Measurements from ENCODE around the gene ADORA3. TPM values are rescaled to one million over a fixed set of nuclear protein-coding genes. Genes with fewer than 3 reads are reported as not detected.
A peak's percentile ranks its signal among the peaks of the same experiment; 100 is the strongest.

Gene ADORA3
- total RNA-seq, 2 experiments from 2014 or later = not detected

- Mint-ChIP-seq H3K4me1 (peaks cover 1% of the 10 kb centered on the region), H3K36me3 (peaks cover 23% of the 10 kb centered on the region), H3K27ac (no peak overlapping the region), H3K27me3 (no peaks in the 10 kb centered on the region), H3K9me3 (ENCODE audit: low read depth) (no peaks in the 10 kb centered on the region), H3K4me3 (no peak overlapping the region)
- CTCF ChIA-PET = interaction anchor here (0.7 to 0.9 kb wide), 2 partner anchors 12 to 588 kb away, joined by 3 read pairs; no protein-coding TSS in a partner anchor
- no peak for DNase-seq
- ATAC-seq = no peak
Observed at GRCh38 chr1:111465754-111466153, 37.7 kb downstream of the ADORA3 start.

GRCh38 chr1:111463029-111463683 is 40.3 kb downstream of the ADORA3 start:
- H3K4me1 Mint-ChIP-seq = peaks cover 3% of the 10 kb centered on the region
- no peak for DNase-seq
- H3K9me3 Mint-ChIP-seq (ENCODE audit: low read depth) = no peaks in the 10 kb centered on the region
- no peak for ATAC-seq
- H3K36me3 Mint-ChIP-seq = peaks cover 39% of the 10 kb centered on the region
- H3K4me3 Mint-ChIP-seq = no peak overlapping the region
- no peaks in the 10 kb centered on the region for H3K27me3 Mint-ChIP-seq
- no peak overlapping the region for H3K27ac Mint-ChIP-seq
- CTCF ChIA-PET = interaction anchor here (1.0 to 2.0 kb wide), 4 partner anchors 9 to 46 kb away, joined by 3 to 5 read pairs (median 4); no protein-coding TSS in a partner anchor

DNA sequence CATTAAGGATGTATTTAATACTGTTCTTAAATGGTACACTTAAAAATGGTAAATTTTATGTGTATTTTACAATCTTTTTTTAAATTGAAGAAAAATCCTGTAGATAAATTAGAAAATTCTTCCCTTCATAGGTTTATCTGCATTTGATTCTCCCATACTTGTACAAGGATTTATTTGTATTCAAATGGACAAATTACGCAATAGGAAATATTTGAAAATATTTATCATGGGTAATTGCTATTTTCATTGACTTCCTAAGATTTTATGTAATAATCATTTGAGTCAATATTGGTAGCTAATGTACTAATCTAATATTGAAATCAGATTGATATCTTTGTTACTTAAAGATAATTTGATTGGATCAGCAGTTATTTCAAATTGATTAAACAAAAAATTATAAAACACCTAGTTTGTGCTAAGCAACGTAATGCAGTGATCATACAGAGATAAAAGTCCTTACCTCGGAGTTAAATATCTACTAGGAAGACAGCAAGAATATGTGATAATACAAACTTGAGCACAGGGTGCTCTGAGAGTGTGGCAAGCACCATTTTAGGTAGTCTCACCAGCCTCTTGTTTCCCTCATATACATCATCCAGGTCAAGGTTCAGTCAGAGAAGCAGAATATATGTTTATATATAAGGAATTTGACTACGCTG is 40.9 kb downstream of the ADORA3 start:
- no peak for DNase-seq
- H3K4me1 Mint-ChIP-seq = peaks cover 3% of the 10 kb centered on the region

DNA sequence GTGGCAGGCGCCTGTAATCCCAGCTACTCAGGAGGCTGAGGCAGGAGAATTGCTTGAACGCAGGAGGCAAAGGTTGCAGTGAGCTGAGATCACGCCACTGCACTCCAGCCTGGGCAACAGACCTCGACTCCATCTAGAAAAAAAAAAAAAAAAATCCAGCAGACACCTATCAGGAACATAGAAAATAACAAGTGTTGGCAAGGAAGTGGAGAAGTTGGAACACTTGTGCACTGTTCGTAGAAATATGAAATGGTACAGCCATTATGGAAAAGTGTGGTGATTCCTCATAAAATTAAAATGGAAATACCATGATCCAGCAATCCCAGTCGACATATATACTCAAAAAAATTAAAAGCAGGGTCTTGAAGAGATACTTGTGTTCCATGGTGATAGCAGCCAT is 41.7 kb downstream of the ADORA3 start:
- Mint-ChIP-seq H3K4me3 (no peak overlapping the region), H3K27me3 (no peaks in the 10 kb centered on the region), H3K27ac (no peak overlapping the region), H3K4me1 (peaks cover 7% of the 10 kb centered on the region), H3K36me3 (peaks cover 49% of the 10 kb centered on the region), H3K9me3 (ENCODE audit: low read depth) (no peaks in the 10 kb centered on the region)
- no peak for ATAC-seq
- CTCF ChIA-PET = interaction anchor here (2.0 kb wide), 1 partner anchor 47 kb away, joined by 5 read pairs; no protein-coding TSS in a partner anchor
- DNase-seq = no peak

More for the DNA sequence above, 40.9 kb downstream of the ADORA3 start:
- CTCF ChIA-PET = interaction anchor here (1.0 to 2.0 kb wide), 4 partner anchors 9 to 47 kb away, joined by 3 to 5 read pairs (median 4); no protein-coding TSS in a partner anchor
- Mint-ChIP-seq H3K36me3 (peaks cover 45% of the 10 kb centered on the region), H3K27ac (no peak overlapping the region), H3K9me3 (ENCODE audit: low read depth) (no peaks in the 10 kb centered on the region), H3K4me3 (no peak overlapping the region), H3K27me3 (no peaks in the 10 kb centered on the region)
- ATAC-seq = no peak

- ATAC-seq = no peak
- Mint-ChIP-seq H3K36me3 (peaks cover 67% of the 10 kb centered on the region), H3K4me3 (peak overlapping the region; percentile 24), H3K4me1 (peaks cover 58% of the 10 kb centered on the region), H3K27me3 (no peaks in the 10 kb centered on the region), H3K27ac (peak overlapping the region; percentile 83), H3K9me3 (ENCODE audit: low read depth) (no peaks in the 10 kb centered on the region)
- CTCF ChIA-PET = interaction anchor here (1.1 kb wide), 1 partner anchor 52 kb away, joined by 4 read pairs; no protein-coding TSS in a partner anchor
- DNase-seq = no peak
Observed at GRCh38 chr1:111455642-111456031, 47.8 kb downstream of the ADORA3 start.

GRCh38 chr1:111454859-111455641 is 48.4 kb downstream of the ADORA3 start:
- DNase-seq (no peak), ATAC-seq (peak; percentile 70)
- Mint-ChIP-seq H3K9me3 (ENCODE audit: low read depth) (no peaks in the 10 kb centered on the region), H3K4me3 (peak overlapping the region; percentile 46), H3K4me1 (peaks cover 64% of the 10 kb centered on the region), H3K27ac (peak overlapping the region; percentile 83), H3K27me3 (no peaks in the 10 kb centered on the region), H3K36me3 (peaks cover 65% of the 10 kb centered on the region)
- CTCF ChIA-PET = no interaction called here

- CTCF ChIA-PET = interaction anchor here (1.0 to 4.5 kb wide), 7 partner anchors 12 to 301 kb away, joined by 3 to 16 read pairs (median 4); no protein-coding TSS in a partner anchor
- Mint-ChIP-seq H3K9me3 (ENCODE audit: low read depth) (no peaks in the 10 kb centered on the region), H3K4me1 (peaks cover 69% of the 10 kb centered on the region), H3K4me3 (no peak overlapping the region), H3K27ac (no peak overlapping the region), H3K27me3 (no peaks in the 10 kb centered on the region), H3K36me3 (peaks cover 63% of the 10 kb centered on the region)
- DNase-seq (no peak), ATAC-seq (no peak)
Observed at GRCh38 chr1:111453706-111454105, 49.7 kb downstream of the ADORA3 start.

- DNase-seq (no peak), ATAC-seq (no peak)
- H3K27ac Mint-ChIP-seq = no peak overlapping the region
- H3K27me3 Mint-ChIP-seq = no peaks in the 10 kb centered on the region
- peaks cover 74% of the 10 kb centered on the region for H3K4me1 Mint-ChIP-seq
- H3K36me3 Mint-ChIP-seq = peaks cover 52% of the 10 kb centered on the region
- H3K4me3 Mint-ChIP-seq = no peak overlapping the region
- CTCF ChIA-PET = interaction anchor here (1.1 to 4.5 kb wide), 7 partner anchors 10 to 316 kb away, joined by 3 to 16 read pairs (median 3); no protein-coding TSS in a partner anchor
- no peaks in the 10 kb centered on the region for H3K9me3 Mint-ChIP-seq (ENCODE audit: low read depth)
Observed at GRCh38 chr1:111452581-111452980, 50.9 kb downstream of the ADORA3 start.

DNA sequence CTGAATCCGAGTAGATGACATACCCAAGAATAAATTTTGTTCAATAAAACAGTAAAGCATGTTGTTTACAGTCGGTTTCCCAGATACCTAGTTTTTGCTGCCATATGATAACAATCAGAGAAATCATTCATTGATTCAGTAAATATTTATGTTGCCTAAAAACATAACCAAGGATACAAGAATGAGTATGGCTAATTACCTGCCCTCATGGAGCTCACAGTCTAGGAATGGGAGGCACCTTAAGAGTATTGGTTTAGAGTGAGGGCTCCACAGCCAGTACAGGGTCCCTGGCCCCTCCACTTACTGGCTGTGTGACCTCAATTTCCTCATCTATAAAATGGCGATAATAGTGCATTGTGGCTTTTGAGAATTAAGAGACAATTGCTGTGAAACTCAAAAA is 53.2 kb downstream of the ADORA3 start:
- no peaks in the 10 kb centered on the region for H3K9me3 Mint-ChIP-seq (ENCODE audit: low read depth)
- H3K4me1 Mint-ChIP-seq = peaks cover 78% of the 10 kb centered on the region
- no peaks in the 10 kb centered on the region for H3K27me3 Mint-ChIP-seq
- H3K27ac Mint-ChIP-seq = peak overlapping the region; percentile 94
- H3K36me3 Mint-ChIP-seq = peaks cover 44% of the 10 kb centered on the region
- peak overlapping the region; percentile 98 for H3K4me3 Mint-ChIP-seq
- DNase-seq (no peak), ATAC-seq (no peak)
- CTCF ChIA-PET = interaction anchor here (1.4 to 4.7 kb wide), 5 partner anchors 27 to 234 kb away, joined by 3 to 25 read pairs (median 13); no protein-coding TSS in a partner anchor

- peak overlapping the region; percentile 94 for H3K27ac Mint-ChIP-seq
- peaks cover 78% of the 10 kb centered on the region for H3K4me1 Mint-ChIP-seq
- H3K9me3 Mint-ChIP-seq (ENCODE audit: low read depth) = no peaks in the 10 kb centered on the region
- DNase-seq = no peak
- H3K36me3 Mint-ChIP-seq = peaks cover 41% of the 10 kb centered on the region
- no peaks in the 10 kb centered on the region for H3K27me3 Mint-ChIP-seq
- CTCF ChIA-PET = interaction anchor here (1.1 to 4.7 kb wide), 7 partner anchors 13 to 300 kb away, joined by 3 to 25 read pairs (median 6); no protein-coding TSS in a partner anchor
- H3K4me3 Mint-ChIP-seq = peak overlapping the region; percentile 98
- ATAC-seq = no peak
Observed at GRCh38 chr1:111449703-111450017, 53.8 kb downstream of the ADORA3 start.

Other genes with a start within 250 kb of the ADORA3 start
- not detected for gene CHIA, start 212.8 kb downstream of the ADORA3 start, total RNA-seq
- gene OVGP1, start 75.9 kb downstream of the ADORA3 start, total RNA-seq = 1 to 10 TPM; 1.1 TPM
- 10 to 100 TPM; 29.6 to 37.5 TPM for gene WDR77, start 54.4 kb downstream of the ADORA3 start, total RNA-seq
- 100 to 1,000 TPM; 215 to 266 TPM for gene ATP5PB, start 54.2 kb downstream of the ADORA3 start, total RNA-seq
- gene C1orf162, start 29.6 kb downstream of the ADORA3 start, total RNA-seq = 1 to 10 TPM in 1 of 2 experiments, under 1 TPM in 1; 0.87 to 4.6 TPM
- under 1 TPM in 1 of 2 experiments, not detected in 1; 0.23 TPM for gene TMIGD3, start within 50 bp of the ADORA3 start, total RNA-seq
- 100 to 1,000 TPM; 161 to 224 TPM for gene RAP1A, start 116.2 kb upstream of the ADORA3 start, total RNA-seq
- gene INKA2, start 235.8 kb upstream of the ADORA3 start, total RNA-seq = 1 to 10 TPM; 1.7 to 1.9 TPM